Activated T-cell treated with anti-CD3 and anti-CD28 coated beads for 48 hours (primary cell): ENCODE measurements around the gene TGFBI.
"Not testable (repeated sequence)": the region's sequence is repeated elsewhere in the genome, so short reads cannot be mapped to it uniquely, and the experiment has no call there.

Experiments used
- DNase-seq: peaks from one replicate; pipeline ENCODE4 v3.0.0-alpha.2; 2020; ENCODE audit warnings: low read depth

TGFBI gene

GRCh38 chr5:136026636-136027035 lies 2.2 kb upstream of the TGFBI start:
- DNase-seq, result no peak

- no peak for DNase-seq
Measured at GRCh38 chr5:136027311-136027710, 1.5 kb upstream of the TGFBI start.

- DNase-seq, result no peak
Measured at GRCh38 chr5:136028090-136028489, 698 bp upstream of the TGFBI start.

GRCh38 chr5:136030252-136030651 lies 1.5 kb downstream of the TGFBI start:
- no peak for DNase-seq

- no peak for DNase-seq
Measured at GRCh38 chr5:136030956-136031611, 2.3 kb downstream of the TGFBI start.

GRCh38 chr5:136031711-136032110 lies 2.9 kb downstream of the TGFBI start:
- DNase-seq, result no peak

GRCh38 chr5:136032564-136032963 lies 3.8 kb downstream of the TGFBI start:
- no peak for DNase-seq

- DNase-seq, result no peak
Measured at GRCh38 chr5:136033234-136033633, 4.4 kb downstream of the TGFBI start.

GRCh38 chr5:136033848-136034247 lies 5.1 kb downstream of the TGFBI start:
- no peak for DNase-seq

GRCh38 chr5:136034492-136034891 lies 5.7 kb downstream of the TGFBI start:
- DNase-seq, result no peak

- DNase-seq, result no peak
Measured at GRCh38 chr5:136034984-136035383, 6.2 kb downstream of the TGFBI start.

- DNase-seq, result no peak
Measured at GRCh38 chr5:136035837-136036236, 7.0 kb downstream of the TGFBI start.

- DNase-seq, result no peak
Measured at GRCh38 chr5:136036293-136036911, 7.6 kb downstream of the TGFBI start.

- DNase-seq, result peak; percentile 33
Measured at GRCh38 chr5:136037001-136037705, 8.4 kb downstream of the TGFBI start.

- no peak for DNase-seq
Measured at GRCh38 chr5:136038635-136039034, 9.8 kb downstream of the TGFBI start.

- DNase-seq, result no peak
Measured at GRCh38 chr5:136039202-136039601, 10.4 kb downstream of the TGFBI start.

GRCh38 chr5:136040746-136041415 lies 12.1 kb downstream of the TGFBI start:
- no peak for DNase-seq

- DNase-seq, result no peak
Measured at GRCh38 chr5:136042156-136042555, 13.4 kb downstream of the TGFBI start.

- no peak for DNase-seq
Measured at GRCh38 chr5:136042665-136043121, 13.9 kb downstream of the TGFBI start.

- no peak for DNase-seq
Measured at GRCh38 chr5:136043551-136043950, 14.8 kb downstream of the TGFBI start.

GRCh38 chr5:136043968-136044610 lies 15.3 kb downstream of the TGFBI start:
- no peak for DNase-seq

GRCh38 chr5:136045026-136045425 lies 16.2 kb downstream of the TGFBI start:
- not testable (repeated sequence) for DNase-seq
